GM11168 (cell line): ENCODE data around the gene RNF208.

Source experiments
- in situ Hi-C: fragments of 300-500 bp; cut with MboI; formaldehyde crosslinking; loops from one replicate; pipeline ENCODE4 v1.12.0; 2022; ENCODE audit warnings: low sequenced_read_pairs; ENCODE audit not compliant: unreplicated experiment

Gene RNF208

DNA sequence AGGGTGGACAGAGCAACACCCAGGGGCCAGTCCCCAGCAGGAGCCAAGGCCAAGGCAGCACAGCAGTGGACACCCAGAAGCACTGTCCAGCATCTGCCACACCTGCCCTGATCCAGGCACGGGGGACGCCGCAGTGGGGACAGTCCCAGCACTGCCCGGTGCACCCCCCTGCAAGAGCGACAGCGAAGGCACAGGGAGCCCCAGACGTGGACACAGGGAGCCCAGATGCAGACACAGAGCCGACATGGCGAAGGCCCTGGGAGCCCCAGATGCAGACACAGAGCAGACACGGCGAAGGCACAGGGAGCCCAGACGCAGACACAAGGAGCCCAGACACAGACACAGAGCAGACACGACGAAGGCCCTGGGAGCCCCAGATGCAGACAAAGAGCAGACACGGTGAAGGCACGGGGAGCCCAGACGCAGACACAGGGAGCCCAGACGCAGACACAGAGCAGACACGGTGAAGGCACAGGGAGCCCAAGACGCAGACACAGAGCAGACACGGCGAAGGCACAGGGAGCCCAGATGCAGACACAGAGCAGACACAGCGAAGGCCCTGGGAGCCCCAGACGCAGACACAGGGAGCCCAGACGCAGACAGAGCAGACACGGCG, 38.0 kb downstream of the RNF208 start:
- in situ Hi-C loops, result no loop called here

DNA sequence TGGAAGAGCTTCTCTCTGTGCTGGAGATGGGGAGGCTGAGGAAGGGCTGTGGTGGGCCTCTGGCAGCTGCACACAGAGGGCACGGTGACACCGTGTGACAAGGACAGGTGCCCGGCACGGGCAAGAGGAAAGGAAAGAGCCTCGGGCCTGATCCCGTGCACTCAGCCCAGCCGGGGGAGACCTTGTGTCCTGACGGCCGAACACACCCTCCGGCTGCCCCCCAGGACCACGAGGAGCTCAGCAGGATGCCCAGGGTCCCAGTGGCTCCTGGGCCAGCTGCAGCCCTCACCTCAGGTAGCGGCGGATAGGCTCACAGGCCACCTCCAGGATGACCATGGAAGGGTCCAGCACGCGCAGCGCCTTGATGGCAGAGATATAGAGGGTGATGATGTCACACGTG, 39.2 kb downstream of the RNF208 start:
- in situ Hi-C loops, result no loop called here

DNA sequence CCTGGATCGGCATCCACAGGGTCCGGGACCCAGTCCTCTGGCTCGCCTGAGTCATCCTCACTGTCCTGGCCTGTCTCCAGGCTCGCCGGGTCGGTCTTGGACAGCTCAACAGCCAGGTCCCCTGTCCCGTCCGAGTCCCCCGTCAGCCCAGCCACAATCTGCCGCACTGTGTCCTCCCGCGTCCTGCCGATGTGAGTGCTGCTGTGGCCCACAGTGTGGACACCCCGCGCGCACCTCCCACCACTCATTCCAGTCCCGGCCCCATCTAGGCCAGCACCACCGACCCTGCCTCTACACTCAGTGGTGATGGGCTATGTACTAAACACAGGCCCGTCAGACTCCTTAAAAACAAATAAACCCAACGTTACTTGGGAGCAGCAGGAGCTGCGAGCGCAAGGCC, 40.4 kb downstream of the RNF208 start:
- in situ Hi-C loops, result no loop called here

DNA sequence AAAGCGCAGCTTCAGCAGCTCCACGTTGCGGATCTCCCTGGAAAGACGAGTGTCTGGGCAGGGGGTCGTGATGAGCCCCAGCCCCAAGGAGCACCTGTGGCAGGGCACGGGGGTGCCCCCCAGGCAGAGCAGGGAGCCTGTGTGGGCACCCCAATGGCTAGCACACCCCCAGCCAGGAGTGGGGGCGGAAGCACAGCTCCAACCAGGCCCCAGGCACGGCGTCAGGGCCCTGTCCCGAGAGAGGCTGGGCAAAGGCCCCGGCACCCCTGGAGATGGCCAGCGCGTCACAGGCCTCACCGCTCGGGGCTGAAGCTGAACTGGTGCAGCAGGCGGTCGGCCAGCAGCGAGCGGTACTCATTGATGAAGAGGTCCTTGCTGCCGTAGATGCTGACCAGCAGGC, 41.5 kb downstream of the RNF208 start:
- in situ Hi-C loops, result no loop called here

DNA sequence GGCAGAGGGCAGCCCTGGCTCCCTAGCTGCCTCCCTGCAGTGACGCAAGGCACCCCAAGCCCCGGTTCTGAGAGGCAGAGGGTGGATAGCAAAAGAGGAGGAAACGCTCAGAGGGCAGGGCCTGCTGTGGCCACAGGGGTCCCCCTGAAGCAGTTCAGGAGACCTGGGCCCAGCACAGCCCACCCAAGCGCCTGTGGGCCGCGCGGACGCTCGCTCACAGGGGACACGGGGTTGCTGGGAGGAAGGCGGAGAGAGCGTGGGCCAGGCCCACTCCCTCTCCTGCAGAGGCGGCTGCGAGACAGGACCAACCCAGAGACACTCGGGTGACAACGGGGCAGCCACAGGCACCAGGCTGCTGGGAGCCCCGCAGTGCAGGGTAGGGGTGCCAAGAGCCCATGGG, 42.3 kb downstream of the RNF208 start:
- in situ Hi-C loops, result no loop called here

DNA sequence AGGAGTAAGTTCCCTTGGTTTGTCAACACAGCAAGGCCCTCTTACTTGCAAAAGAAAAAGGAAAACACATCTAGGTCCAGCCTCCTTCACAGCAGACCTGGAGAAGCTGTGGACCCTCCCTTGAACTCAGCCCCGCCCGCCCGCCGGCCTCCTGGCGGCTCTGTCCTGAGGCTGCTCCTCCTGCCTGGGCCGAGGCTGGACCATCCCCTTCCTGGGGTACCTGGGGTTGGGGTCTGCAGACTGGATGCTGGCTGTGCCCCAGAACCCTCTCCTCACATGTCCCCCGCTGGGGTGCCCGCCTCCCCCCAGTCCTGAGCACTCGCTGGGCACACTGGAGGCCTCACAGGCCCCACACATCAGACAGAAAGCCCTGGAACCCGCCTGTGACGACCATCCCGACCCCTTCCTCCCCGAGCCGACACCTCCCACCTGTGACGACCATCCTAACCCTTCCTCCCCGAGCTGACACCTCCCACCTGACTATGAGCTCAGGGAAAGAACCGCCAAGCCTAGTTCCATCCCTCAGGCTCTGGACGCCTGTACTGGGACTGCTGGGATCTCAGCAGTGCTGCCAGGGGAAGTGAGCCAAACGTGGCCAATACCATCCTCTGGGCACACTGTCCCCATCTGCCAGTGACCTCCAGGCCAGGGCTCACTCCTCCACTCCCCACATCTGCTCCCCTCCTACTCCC, 43.0 kb downstream of the RNF208 start:
- in situ Hi-C loops, result no loop called here

DNA sequence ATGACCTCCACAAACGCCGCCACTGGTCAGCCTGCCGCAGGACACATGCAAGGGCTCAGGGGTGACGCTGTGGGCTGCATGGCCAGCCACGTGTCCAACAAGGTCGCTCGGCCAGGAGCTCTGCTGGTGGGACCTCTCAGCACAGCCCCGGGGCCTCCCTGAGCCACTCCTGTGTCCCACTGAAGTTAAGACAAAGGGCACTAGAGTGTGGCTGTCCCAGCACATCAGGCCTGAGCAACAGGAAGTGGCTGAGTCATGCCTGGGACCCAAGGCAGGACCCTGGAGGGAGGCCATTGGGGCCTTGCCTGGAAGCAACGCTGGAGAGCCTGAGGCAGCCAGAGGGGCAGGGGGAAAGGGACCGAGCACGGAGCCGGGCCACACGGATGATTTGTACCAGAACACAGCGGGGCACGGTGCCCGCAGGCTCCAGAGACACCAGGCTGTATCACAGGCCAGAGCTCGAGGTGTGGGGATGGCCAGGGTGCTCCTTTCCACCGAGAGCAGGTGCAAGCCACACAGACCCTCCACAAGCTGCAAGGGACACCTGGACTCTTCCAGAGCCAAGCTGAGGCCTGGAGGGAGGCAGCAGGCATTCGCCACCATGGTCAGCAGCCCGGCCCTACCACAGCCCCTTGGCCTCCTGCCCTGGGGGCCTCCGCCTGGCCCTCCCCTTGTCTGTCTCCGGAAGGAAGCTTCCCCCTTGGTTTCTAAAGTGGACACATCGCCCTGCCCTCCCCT, 43.7 kb downstream of the RNF208 start:
- in situ Hi-C loops, result no loop called here

DNA sequence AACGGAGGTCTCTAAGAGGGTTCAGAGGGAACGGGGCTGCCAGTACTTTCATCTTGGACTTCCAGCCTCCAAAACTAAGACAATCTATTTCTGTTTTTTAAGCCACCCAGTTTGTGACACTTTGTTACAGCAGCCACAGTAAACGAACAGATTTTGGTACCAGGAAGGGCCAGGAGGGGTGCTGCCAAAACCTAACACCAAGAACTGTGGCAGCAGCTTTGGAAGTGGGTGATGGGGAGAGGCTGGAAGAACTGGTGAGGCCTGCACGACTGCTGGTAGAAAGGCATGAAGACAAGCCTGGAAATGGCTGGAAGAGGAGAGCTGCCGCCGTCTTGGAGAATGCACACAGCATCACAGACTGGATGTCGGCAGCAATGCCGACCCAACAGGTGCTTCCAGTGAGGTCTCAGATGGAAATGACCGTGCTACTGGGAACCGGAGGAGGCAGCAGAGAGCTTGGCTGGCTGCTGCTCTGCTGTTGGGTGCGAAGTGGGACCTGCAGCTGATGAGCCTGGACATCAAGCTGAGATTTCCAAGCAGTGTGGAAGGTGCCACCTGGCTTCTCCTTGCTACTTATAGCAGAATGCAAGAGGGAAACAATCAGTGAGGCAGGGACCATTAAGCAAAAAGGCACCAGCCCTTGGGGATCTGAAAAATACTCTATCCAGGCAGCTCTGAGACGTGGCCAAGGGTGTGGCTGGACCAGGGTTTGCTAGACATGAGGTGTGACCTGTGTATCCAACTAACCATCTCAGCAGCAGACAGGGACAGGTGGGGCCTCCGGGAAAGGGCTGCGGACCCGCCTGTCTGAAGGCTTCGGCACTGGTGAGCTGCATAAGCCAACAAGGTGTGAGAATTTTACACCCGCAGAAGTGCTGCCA, 45.5 kb downstream of the RNF208 start:
- in situ Hi-C loops, result no loop called here

DNA sequence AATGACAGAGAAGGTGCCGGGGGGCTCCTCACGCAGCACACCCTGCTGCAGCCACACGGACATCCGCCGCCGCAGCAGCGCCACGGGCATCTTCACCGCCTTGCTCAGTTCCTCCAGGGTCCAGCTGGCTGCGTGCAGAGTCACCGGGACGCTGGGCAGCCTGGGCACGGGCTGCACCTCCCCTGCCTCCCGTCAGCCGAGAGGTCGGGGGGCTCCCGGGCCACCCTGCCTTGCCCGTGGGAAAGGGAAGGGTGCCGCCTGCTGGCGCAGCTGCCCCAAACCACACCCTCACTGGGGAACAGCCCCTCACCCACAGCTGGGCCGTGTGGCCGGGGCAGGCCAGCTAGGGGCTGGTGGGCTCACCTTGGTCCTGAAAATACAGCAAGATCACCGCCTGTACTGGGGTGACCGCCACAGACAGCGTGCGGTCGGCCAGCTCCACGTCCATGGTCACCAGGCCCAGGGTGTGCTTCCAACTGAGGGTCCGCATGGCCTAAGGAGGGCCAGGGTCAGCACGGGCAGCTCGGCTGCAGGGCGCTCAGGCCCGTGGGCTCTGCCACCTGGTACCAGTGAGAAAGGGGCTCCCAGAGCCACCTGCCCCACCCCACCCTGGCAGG, 46.6 kb downstream of the RNF208 start:
- in situ Hi-C loops, result no loop called here

DNA sequence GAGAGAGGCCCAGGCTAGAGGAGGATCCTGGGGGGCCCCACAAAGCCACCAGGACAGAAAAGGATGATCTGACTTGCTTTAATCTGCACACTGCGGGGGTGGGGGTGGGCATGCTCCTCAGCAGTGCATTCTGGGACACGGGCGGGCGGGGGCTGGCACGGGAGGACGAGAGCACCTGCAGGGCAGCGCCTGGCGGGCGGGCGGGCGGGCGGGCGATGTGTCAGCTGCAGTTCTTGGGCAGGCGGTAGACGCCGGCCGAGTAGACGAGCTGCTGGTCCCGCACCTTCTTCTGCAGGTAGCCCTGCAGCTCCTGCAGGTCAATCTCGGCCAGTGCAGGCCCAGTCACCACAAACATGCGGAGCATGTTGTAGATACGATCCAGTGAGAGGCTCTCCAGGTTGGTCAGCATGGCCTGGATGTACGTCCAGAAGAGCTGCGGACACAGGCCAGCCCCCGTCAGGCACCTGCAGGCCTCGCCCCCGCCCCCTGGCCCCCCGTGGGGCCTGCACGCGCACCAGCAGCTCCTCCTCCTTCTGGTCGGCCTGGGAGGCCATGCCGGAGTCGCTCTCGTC, 47.2 kb downstream of the RNF208 start:
- in situ Hi-C loops, result no loop called here

DNA sequence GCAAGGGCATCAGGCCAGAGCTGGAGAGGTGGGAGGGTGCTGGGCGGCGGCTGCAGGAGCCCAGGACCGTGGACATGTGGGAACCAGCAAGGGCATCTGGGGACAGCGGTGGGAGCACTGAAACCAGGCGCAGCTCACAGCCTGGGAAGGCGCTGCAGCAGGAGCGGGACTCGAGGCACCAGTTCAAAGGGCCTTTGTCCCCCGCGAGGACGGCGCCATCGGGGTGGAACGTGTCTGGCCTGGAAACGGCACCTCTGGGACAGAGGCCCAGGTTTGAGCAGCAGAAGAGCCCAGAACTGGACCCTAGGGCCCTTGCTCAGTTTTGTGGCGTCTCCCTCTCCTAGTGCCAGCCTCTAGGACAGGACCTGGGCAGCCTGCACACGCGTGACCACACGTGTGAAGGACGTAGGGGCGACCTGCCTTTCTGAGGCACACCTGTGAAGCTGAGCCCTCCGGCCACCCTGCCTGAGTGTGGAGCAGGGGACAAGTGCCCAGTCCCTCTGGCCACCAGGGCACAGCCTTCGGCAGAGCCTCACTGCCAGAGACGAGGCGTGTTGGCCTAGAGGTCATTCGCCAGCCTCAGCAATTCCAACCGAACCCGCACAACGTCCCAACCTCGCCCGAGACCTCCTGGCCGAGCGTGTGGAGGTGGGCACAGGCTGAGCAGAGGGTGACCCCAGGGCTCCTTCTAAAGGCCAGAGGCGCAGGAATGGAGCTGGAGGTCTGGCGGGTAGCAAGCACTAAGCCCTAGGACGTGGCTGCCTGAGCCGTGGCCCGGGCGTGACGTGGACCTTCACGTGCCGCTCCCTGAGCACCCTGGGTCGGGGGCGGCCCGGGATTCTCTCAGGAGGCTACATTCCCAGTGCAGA, 48.0 kb downstream of the RNF208 start:
- in situ Hi-C loops, result no loop called here

DNA sequence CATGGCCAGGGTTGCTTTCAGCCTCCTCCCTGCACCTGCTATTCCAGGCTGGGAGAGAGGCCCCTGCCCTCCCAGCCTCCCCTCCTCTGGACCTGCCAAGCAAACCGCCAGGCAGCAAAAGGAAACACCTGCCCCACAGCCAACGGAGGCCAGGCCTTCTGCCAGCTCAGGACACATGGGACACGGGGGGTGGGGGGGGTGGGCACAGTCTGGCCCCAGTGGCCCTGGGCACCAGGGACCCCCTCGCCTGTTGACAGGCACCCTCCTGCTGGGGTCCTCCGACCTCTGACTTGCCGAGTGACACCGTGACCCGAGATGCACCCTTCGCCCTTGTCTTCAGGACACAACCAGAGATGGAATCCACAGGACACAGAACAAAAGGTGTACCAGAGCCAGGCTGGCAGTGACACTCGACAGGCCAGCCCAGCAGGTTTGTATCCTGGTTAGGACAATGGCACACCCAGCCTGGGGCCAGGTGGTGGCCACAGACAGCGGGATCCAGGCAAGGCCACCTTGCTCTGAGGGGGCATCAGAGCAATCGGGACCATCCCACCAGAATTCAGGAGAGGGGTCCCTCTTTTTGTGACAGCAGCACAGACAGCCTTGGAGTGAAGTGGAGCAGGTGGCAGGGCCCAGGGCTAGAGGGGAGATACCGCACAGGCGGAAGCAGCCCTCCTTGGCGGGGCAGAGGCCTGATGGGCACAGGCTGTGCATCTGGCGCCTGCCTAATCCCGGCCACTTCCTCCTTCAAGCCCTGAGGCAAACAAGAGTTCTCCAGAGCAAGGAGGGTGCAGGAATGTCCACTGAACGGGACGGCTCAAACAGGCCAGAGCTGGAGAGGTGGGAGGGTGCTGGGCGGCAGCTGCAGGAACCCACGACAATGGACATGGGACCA, 48.9 kb downstream of the RNF208 start:
- in situ Hi-C loops, result no loop called here

DNA sequence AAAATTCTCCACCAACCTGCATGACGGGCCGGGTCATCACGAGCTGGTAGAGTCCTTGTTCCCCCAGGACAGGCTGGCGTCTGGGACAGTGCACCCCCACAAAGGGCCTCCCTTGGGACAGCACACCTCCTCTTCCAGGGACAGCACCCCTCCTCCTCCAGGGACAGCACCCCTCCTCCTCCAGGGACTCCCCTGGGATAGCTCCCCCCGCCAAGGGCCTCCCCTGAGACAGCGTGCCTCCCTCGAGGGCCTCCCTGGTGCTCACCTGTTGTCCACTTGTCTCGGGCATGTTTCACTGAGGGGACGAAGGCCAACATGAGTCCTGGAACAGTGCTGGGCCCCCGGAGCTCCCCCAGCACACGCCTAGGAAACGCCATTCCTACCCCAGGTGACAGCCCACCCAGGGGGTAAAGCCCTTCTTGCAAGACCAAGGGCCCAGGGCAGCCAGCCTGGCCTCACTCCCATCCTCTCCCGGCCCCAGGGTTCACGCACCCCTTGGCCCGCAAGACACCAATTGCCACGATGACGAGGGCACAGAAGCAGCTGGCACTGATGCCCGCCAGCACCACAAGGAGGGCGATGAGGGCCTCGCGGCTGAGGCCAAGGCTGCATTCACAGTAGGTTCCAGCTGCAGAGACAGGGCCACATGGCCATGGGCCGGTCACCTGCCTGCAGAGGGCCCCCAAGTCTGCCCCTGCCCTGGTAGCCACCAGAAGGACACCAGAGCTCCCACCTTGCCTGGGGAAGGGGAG, 50.7 kb downstream of the RNF208 start:
- in situ Hi-C loops, result no loop called here

DNA sequence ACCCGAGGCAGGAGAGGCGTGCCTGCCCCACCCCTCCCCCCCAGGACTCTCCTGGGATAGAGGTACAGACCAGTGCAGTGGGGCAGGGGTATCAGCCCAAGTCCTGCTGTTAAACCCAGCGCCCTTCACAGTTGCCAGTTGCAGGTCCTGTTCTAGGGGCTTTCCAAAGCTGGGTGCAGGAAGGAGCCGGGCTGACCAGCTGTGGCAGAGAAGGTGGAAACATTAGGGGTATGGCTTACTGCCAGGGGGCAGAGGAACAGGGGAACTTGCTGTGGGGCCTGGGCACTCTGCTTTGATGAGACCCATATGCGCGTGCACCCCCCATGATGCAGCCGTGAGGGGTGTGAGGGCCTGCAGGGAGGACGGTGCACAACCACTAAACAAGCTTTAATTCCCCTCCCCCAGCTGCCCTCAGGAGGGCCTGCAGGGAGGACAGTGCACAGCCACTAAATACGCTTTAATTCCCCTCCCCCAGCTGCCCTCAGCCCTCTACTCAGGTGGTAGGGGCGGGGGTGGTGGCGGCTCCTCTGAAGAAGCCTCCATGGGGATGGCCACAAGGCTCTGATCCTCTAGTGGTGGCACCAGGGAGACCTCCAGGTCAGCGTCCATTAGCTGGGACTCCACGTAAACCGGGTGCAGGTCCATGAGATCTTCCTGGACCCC, 51.4 kb downstream of the RNF208 start:
- in situ Hi-C loops, result no loop called here
